ENCODE data around the gene MLLT6. TPM values are rescaled to one million over a fixed set of nuclear protein-coding genes. Genes with fewer than 3 reads are reported as not detected.
A peak's percentile ranks its signal among the peaks of the same experiment; 100 is the strongest.
"Not testable (repeated sequence)": the region's sequence is repeated elsewhere in the genome, so short reads cannot be mapped to it uniquely, and the experiment has no call there.

MLLT6 gene
- polyA plus RNA-seq, 1 donor from 2014 or later, result 7.9 TPM

DNA sequence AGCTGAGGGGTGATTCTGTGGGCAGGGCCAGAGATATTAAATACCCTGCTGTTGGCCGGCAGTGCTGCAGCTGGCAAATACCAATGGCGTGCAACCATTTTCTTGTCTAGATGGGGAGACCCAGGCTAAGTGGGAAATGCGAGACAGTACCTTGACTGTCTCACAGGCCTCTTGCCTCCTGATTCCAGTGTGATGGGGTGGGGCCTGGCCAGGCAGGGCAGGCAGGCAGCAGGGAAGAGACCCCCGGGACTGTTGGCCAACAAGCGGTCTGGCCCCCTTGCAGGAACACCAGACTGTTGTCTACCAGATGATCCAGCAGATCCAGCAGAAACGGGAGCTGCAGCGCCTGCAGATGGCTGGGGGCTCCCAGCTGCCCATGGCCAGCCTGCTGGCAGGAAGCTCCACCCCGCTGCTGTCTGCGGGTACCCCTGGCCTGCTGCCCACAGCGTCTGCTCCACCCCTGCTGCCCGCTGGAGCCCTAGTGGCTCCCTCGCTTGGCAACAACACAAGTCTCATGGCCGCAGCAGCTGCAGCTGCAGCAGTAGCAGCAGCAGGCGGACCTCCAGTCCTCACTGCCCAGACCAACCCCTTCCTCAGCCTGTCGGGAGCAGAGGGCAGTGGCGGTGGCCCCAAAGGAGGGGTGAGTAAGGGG is 19.4 kb downstream of the MLLT6 start:
- Mint-ChIP-seq H3K4me3 (no peak overlapping the region), H3K27me3 (no peaks in the 10 kb centered on the region), H3K27ac (peak overlapping the region in 1 of 3 donors; percentile 48), H3K36me3 (peaks cover 2% of the 10 kb centered on the region), H3K9me3 (no peaks in the 10 kb centered on the region), H3K4me1 (peaks cover 20 to 28% (median 25%) of the 10 kb centered on the region in 3 donors)

- H3K4me1 Mint-ChIP-seq, result peaks cover 20 to 29% (median 26%) of the 10 kb centered on the region in 3 donors
- no peak overlapping the region for H3K4me3 Mint-ChIP-seq
Measured at GRCh38 chr17:38725066-38725465, 20.0 kb downstream of the MLLT6 start.

DNA sequence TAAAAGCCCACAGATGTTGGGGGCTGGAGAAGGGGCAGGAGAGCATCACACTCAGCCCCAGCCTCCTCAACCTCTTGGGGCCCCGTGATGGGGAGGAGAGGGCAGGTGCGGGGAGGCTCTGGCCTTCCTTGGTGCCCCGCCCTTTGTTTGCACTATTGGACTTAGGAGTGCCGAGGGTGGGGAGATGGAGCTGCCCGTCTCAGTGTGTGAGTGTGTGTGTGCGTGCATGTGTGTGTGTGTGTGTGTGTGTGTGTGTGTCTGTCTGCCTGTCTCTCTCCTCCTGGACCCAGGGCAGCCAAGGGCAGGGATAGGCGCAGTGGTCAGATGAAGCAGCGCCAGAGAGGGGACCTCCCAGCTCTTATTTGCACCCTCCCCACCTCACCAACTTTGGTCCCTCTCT is 21.1 kb downstream of the MLLT6 start:
- not testable (repeated sequence) for H3K27me3 Mint-ChIP-seq, H3K9me3 Mint-ChIP-seq, H3K36me3 Mint-ChIP-seq
- Mint-ChIP-seq H3K4me3 (peak overlapping the region in 2 of 4 donors; percentile 27 to 73), H3K4me1 (peaks cover 20 to 33% (median 31%) of the 10 kb centered on the region in 3 donors), H3K27ac (peak overlapping the region in 2 of 3 donors; percentile 8 to 39)

More at GRCh38 chr17:38725066-38725465, 20.0 kb downstream of the MLLT6 start:
- Mint-ChIP-seq H3K36me3 (peaks cover 2% of the 10 kb centered on the region), H3K27ac (peak overlapping the region in 2 of 3 donors; percentile 13 to 48), H3K27me3 (no peaks in the 10 kb centered on the region), H3K9me3 (no peaks in the 10 kb centered on the region)

DNA sequence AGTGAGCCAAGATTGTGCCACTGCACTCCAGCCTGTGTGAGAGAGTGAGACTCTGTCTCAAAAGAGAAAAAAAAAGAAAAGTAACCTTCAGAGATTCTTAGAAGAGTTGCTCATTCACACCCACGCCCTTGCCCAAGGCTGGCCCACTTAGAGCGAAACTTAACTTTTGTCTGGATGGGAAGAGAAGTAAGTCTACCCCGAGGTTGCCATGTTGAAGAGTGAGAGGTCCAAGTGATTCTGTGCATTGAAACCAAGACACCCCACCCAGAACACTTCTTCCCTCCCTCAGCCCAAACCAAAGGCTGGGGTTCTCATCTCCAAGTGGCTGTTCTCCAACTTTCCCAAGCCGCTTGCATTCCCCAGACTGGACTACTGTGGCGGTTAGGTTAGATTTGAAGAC is 22.7 kb downstream of the MLLT6 start:
- H3K9me3 Mint-ChIP-seq, result no peaks in the 10 kb centered on the region
- peak overlapping the region; percentile 71 to 96 (median 81) for H3K27ac Mint-ChIP-seq
- no peaks in the 10 kb centered on the region for H3K27me3 Mint-ChIP-seq
- H3K36me3 Mint-ChIP-seq, result peaks cover 2% of the 10 kb centered on the region
- H3K4me1 Mint-ChIP-seq, result peaks cover 17 to 39% (median 31%) of the 10 kb centered on the region in 3 donors
- H3K4me3 Mint-ChIP-seq, result peak overlapping the region; percentile 64 to 94 (median 74)

DNA sequence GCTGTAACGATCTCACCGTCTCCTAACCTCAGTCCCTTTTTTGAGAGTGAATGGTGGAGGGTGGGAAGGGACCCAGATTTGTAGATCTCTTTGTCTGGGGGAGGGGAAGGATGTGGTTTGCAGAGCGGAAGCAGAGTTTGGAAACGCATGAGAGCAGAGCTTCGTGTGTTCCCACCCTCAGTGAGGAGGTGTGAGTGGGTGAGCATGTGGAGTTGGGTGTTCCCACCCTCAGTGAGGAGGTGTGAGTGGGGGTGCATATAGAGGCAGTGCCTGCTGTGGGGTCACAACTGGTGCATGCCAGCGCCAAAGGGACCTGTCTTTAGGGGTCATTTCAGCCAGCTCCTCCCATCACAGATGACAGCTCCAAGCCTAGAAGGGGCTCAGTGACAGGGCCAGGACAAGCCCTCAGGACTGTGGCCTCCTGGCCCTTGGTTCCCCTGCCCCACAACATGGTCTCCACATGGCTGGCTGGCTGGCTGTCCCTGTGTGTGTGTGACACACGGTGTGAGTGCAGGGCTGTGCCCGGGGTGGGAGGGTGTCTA is 23.3 kb downstream of the MLLT6 start:
- Mint-ChIP-seq H3K4me1 (peaks cover 17 to 40% (median 27%) of the 10 kb centered on the region in 3 donors), H3K36me3 (peaks cover 2% of the 10 kb centered on the region), H3K27me3 (no peaks in the 10 kb centered on the region), H3K4me3 (peak overlapping the region; percentile 64 to 94 (median 74)), H3K9me3 (no peaks in the 10 kb centered on the region), H3K27ac (peak overlapping the region; percentile 71 to 96 (median 81))

GRCh38 chr17:38729368-38729885 is 24.4 kb downstream of the MLLT6 start:
- no peaks in the 10 kb centered on the region for H3K9me3 Mint-ChIP-seq
- no peaks in the 10 kb centered on the region for H3K27me3 Mint-ChIP-seq
- peaks cover 17 to 42% (median 27%) of the 10 kb centered on the region in 3 donors for H3K4me1 Mint-ChIP-seq
- peak overlapping the region; percentile 64 to 89 (median 76) for H3K4me3 Mint-ChIP-seq
- peak overlapping the region in 2 of 3 donors; percentile 71 to 81 for H3K27ac Mint-ChIP-seq
- peaks cover under 1% of the 10 kb centered on the region for H3K36me3 Mint-ChIP-seq

- no peaks in the 10 kb centered on the region for H3K9me3 Mint-ChIP-seq
- H3K4me1 Mint-ChIP-seq, result peaks cover 17 to 44% (median 30%) of the 10 kb centered on the region in 3 donors
- H3K27me3 Mint-ChIP-seq, result no peaks in the 10 kb centered on the region
- peak within 1 kb of the TSS; percentile 82 to 96 (median 90) for H3K4me3 Mint-ChIP-seq
- peaks cover 2% of the 10 kb centered on the region for H3K36me3 Mint-ChIP-seq
- peak within 1 kb of the TSS; percentile 71 to 91 (median 82) for H3K27ac Mint-ChIP-seq
Measured at GRCh38 chr17:38729886-38730525, 24.9 kb downstream of the MLLT6 start, which contains the start of gene CISD3. Gene CISD3, plus strand, starts transcription at chr17:38730341. Its CDS starts 18 bp downstream, at chr17:38730359.

GRCh38 chr17:38730526-38731379 is 25.7 kb downstream of the MLLT6 start:
- Mint-ChIP-seq H3K4me1 (peaks cover 17 to 42% (median 27%) of the 10 kb centered on the region in 3 donors), H3K27me3 (peaks cover 1% of the 10 kb centered on the region), H3K36me3 (peaks cover 2% of the 10 kb centered on the region), H3K4me3 (peak overlapping the region; percentile 82 to 96 (median 90)), H3K9me3 (no peaks in the 10 kb centered on the region), H3K27ac (peak overlapping the region in 2 of 3 donors; percentile 82 to 91)

GRCh38 chr17:38731526-38732294 is 26.6 kb downstream of the MLLT6 start:
- H3K4me1 Mint-ChIP-seq, result peaks cover 17 to 40% (median 27%) of the 10 kb centered on the region in 3 donors
- H3K4me3 Mint-ChIP-seq, result peak overlapping the region; percentile 22 to 82 (median 62)
- peaks cover 2% of the 10 kb centered on the region for H3K36me3 Mint-ChIP-seq
- no peaks in the 10 kb centered on the region for H3K9me3 Mint-ChIP-seq
- H3K27me3 Mint-ChIP-seq, result peaks cover 1% of the 10 kb centered on the region
- peak overlapping the region; percentile 78 to 83 (median 82) for H3K27ac Mint-ChIP-seq

- Mint-ChIP-seq H3K4me3 (peak overlapping the region in 1 of 4 donors; percentile 82), H3K27me3 (peaks cover 1% of the 10 kb centered on the region), H3K9me3 (no peaks in the 10 kb centered on the region), H3K36me3 (peaks cover 2% of the 10 kb centered on the region), H3K4me1 (peaks cover 15 to 35% (median 22%) of the 10 kb centered on the region in 3 donors), H3K27ac (peak overlapping the region; percentile 71 to 83 (median 78))
Measured at GRCh38 chr17:38732376-38733281, 27.6 kb downstream of the MLLT6 start.

DNA sequence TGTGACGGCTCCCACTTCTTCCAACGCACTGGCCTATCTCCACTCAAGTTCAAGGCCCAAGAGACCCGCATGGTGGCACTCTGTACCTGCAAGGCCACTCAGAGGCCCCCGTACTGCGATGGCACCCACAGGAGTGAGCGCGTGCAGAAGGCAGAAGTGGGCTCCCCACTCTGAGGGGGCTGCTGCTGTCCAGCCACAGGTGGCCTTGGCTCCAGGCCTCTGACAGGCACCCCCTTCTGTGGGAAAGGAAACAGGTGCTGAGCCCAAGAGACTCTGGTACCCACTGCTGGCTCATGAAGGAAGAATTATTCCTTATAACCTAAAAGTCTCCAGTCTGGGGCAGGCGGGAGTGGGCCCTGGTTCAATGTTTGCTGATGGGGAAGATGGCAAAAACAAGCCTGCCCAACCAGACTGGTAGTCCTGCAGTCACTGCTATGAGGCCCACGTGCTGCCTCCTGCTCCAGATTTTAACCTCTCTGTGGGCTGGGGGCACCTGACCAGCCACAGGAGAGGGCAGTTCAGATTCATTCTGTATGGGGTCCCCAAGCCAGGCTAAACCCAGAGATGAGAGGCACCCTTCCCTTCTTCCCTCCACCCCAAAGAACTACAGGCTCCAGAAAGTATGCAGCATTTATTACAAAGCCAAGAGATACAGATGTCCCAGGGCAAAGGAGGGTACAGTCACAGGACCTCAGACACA is 28.4 kb downstream of the MLLT6 start:
- peaks cover 2% of the 10 kb centered on the region for H3K36me3 Mint-ChIP-seq
- peak overlapping the region in 2 of 3 donors; percentile 71 to 78 for H3K27ac Mint-ChIP-seq
- no peaks in the 10 kb centered on the region for H3K9me3 Mint-ChIP-seq
- peak overlapping the region in 1 of 4 donors; percentile 60 for H3K4me3 Mint-ChIP-seq
- peaks cover 1% of the 10 kb centered on the region for H3K27me3 Mint-ChIP-seq
- peaks cover 7 to 30% (median 14%) of the 10 kb centered on the region in 3 donors for H3K4me1 Mint-ChIP-seq

All from IgD-negative memory B cell (primary cell).